ENCODE data around the gene XRCC4.

- no peak for TF ChIP-seq CTCF (tag by site-specific recombination; IDR thresholded peaks at IDR 0.05)
- TF ChIP-seq ZNF274 (IDR thresholded peaks at IDR 0.05; ENCODE audit: low read length) = no peak
- no peak for TF ChIP-seq ZNF274 (tag by site-specific recombination; IDR thresholded peaks at IDR 0.05; ENCODE audit: borderline replicate concordance)
- no peak for TF ChIP-seq ZNF768 (tag by site-specific recombination; IDR thresholded peaks at IDR 0.05)
- no peak for TF ChIP-seq REST (tag by site-specific recombination; IDR thresholded peaks at IDR 0.05)
- no peak for TF ChIP-seq ZBTB49 (tag by site-specific recombination; IDR thresholded peaks at IDR 0.05; ENCODE audit: low read depth)
Measured at GRCh38 chr5:83034036-83034435, 43.3 kb upstream of the XRCC4 start.
